Smooth muscle cell (in vitro differentiated cells): ENCODE data around the gene TTC17. TPM values are rescaled to one million over a fixed set of nuclear protein-coding genes. Genes with fewer than 3 reads are reported as not detected.

ENCODE experiments used
- DNase-seq: peaks from one replicate; lab custom pipeline; 2025; ENCODE audit not compliant: unreplicated experiment; lab: John Stamatoyannopoulos, UW
- H2AFZ ChIP-seq: fragments of 200-600 bp; sonication (generic); 2 replicates; pipeline ENCODE4 v1.6.0; 2016; ENCODE audit warnings: antibody characterized with exemption, low read depth, mild to moderate bottlenecking
- H3F3A ChIP-seq: fragments of 200-600 bp; sonication (generic); 2 replicates; pipeline ENCODE4 v1.6.0; 2017; ENCODE audit warnings: antibody characterized with exemption, low read depth
- H3K27ac ChIP-seq: fragments of 200-600 bp; sonication (generic); 2 replicates; pipeline ENCODE4 v1.5.1; 2016; ENCODE audit warnings: low read depth, mild to moderate bottlenecking
- H3K27me3 ChIP-seq: fragments of 200-600 bp; sonication (generic); 2 replicates; pipeline ENCODE4 v1.6.1; 2016; ENCODE audit warnings: low read depth, mild to moderate bottlenecking
- H3K36me3 ChIP-seq: fragments of 200-600 bp; sonication (generic); 2 replicates; pipeline ENCODE4 v1.5.1; 2016; ENCODE audit warnings: low read depth
- H3K4me1 ChIP-seq: fragments of 200-600 bp; sonication (generic); 2 replicates; pipeline ENCODE4 v1.5.1; 2016; ENCODE audit warnings: low read depth
- H3K4me2 ChIP-seq: fragments of 200-600 bp; sonication (generic); 2 replicates; pipeline ENCODE4 v1.6.0; 2016; ENCODE audit warnings: mild to moderate bottlenecking
- H3K4me3 ChIP-seq: fragments of 200-600 bp; sonication (generic); 2 replicates; pipeline ENCODE4 v1.5.1; 2016; ENCODE audit warnings: mild to moderate bottlenecking
- H3K79me2 ChIP-seq: fragments of 200-600 bp; sonication (generic); 2 replicates; pipeline ENCODE4 v1.6.0; 2016; ENCODE audit warnings: low read depth, mild to moderate bottlenecking
- H3K9ac ChIP-seq: fragments of 200-600 bp; sonication (generic); 2 replicates; pipeline ENCODE4 v1.6.0; 2016; ENCODE audit warnings: low read depth
- H3K9me3 ChIP-seq: fragments of 200-600 bp; sonication (generic); replicated peaks from 2 replicates; pipeline ENCODE4 v1.5.1; 2016; ENCODE audit warnings: low read depth
- H4K20me1 ChIP-seq: fragments of 200-600 bp; sonication (generic); 2 replicates; pipeline ENCODE4 v1.6.0; 2016; ENCODE audit warnings: low read depth
- CTCF ChIP-seq: fragments of 200-600 bp; sonication (generic); IDR thresholded peaks from 2 replicates; pipeline ENCODE4 v1.5.1; 2017; ENCODE audit warnings: borderline replicate concordance, mild to moderate bottlenecking, antibody characterized with exemption; ENCODE audit not compliant: insufficient read depth, poor library complexity, severe bottlenecking
- WGBS: methylation state at CpG from one replicate; pipeline ENCODE4 v1.1.7; 2016; ENCODE audit warnings: low lambda C conversion rate; 5-methylcytosine and 5-hydroxymethylcytosine counted together
- polyA plus RNA-seq: library from polyadenylated mRNA; unstranded; fragments of >200 nt; fragmentation: Nextera tagmentation; extraction: Ambion mirVana; gene quantifications from 2 replicates; pipeline ENCODE4 v1.2.1, GENCODE V29; 2016
- total RNA-seq: library from RNA; depleted of rRNA; stranded (reverse); fragments of >200 nt; gene quantifications from 2 replicates; pipeline ENCODE4 v1.2.3, GENCODE V29; 2014

TTC17 gene
- total and polyA plus RNA-seq, 2 experiments from 2014 or later: 35.9 to 113 TPM

- H3K79me2 ChIP-seq: peaks cover 45% of the 10 kb centered on the region
- H3K9ac ChIP-seq: no peak overlapping the region
Measured at GRCh38 chr11:43381802-43382201, 23.1 kb downstream of the TTC17 start.

GRCh38 chr11:43382614-43383013 is 23.9 kb downstream of the TTC17 start:
- WGBS: 92% methylated on average over 1 of the region's 1 CpG
- no peak overlapping the region for H2AFZ ChIP-seq
- no peaks in the 10 kb centered on the region for H3K4me1 ChIP-seq
- H3K79me2 ChIP-seq: peaks cover 37% of the 10 kb centered on the region
- H3K9me3 ChIP-seq: no peaks in the 10 kb centered on the region
- no peak overlapping the region for H3K4me3 ChIP-seq
- no peaks in the 10 kb centered on the region for H3K36me3 ChIP-seq
- H3K4me2 ChIP-seq: no peak overlapping the region
- H3F3A ChIP-seq: no peaks in the 10 kb centered on the region
- TF ChIP-seq CTCF: no peak
- H4K20me1 ChIP-seq: peaks cover 28% of the 10 kb centered on the region
- DNase-seq: no peak
- no peaks in the 10 kb centered on the region for H3K27me3 ChIP-seq
- no peak overlapping the region for H3K27ac ChIP-seq
- H3K9ac ChIP-seq: no peak overlapping the region

More at GRCh38 chr11:43381802-43382201, 23.1 kb downstream of the TTC17 start:
- no peak overlapping the region for H3K4me3 ChIP-seq
- DNase-seq: no peak
- H3K36me3 ChIP-seq: no peaks in the 10 kb centered on the region
- H4K20me1 ChIP-seq: peaks cover 35% of the 10 kb centered on the region
- H3K27me3 ChIP-seq: no peaks in the 10 kb centered on the region
- H3F3A ChIP-seq: no peaks in the 10 kb centered on the region
- H3K27ac ChIP-seq: no peak overlapping the region
- H3K4me2 ChIP-seq: no peak overlapping the region
- H2AFZ ChIP-seq: no peak overlapping the region
- TF ChIP-seq CTCF: no peak
- H3K9me3 ChIP-seq: no peaks in the 10 kb centered on the region
- no peaks in the 10 kb centered on the region for H3K4me1 ChIP-seq
- 56% methylated on average over 2 of the region's 2 CpGs for WGBS

- Histone ChIP-seq H3K79me2 (peaks cover 25% of the 10 kb centered on the region), H3K4me3 (no peak overlapping the region), H3K36me3 (peaks cover under 1% of the 10 kb centered on the region), H3K4me1 (no peaks in the 10 kb centered on the region), H3K9ac (no peak overlapping the region), H4K20me1 (peaks cover 10% of the 10 kb centered on the region), H3K27me3 (no peaks in the 10 kb centered on the region), H3K4me2 (no peak overlapping the region), H3F3A (no peaks in the 10 kb centered on the region), H3K9me3 (no peaks in the 10 kb centered on the region), H2AFZ (no peak overlapping the region), H3K27ac (no peak overlapping the region)
- no peak for TF ChIP-seq CTCF
- WGBS: 100% methylated on average over 5 of the region's 5 CpGs
- no peak for DNase-seq
Measured at GRCh38 chr11:43384393-43384792, 25.7 kb downstream of the TTC17 start.

- Histone ChIP-seq H3K4me3 (no peak overlapping the region), H3K4me1 (no peaks in the 10 kb centered on the region), H2AFZ (no peak overlapping the region), H3K9me3 (no peaks in the 10 kb centered on the region), H3K9ac (no peak overlapping the region), H3K79me2 (peaks cover 3% of the 10 kb centered on the region), H3F3A (no peaks in the 10 kb centered on the region), H3K27me3 (no peaks in the 10 kb centered on the region), H4K20me1 (no peaks in the 10 kb centered on the region), H3K4me2 (no peak overlapping the region), H3K36me3 (peaks cover 20% of the 10 kb centered on the region), H3K27ac (no peak overlapping the region)
- 93% methylated on average over 5 of the region's 5 CpGs for WGBS
- DNase-seq: no peak
- TF ChIP-seq CTCF: no peak
Measured at GRCh38 chr11:43392713-43393112, 34.0 kb downstream of the TTC17 start.
